ENCODE results near the gene PLCH2.

- TF ChIP-seq CTCF (IDR thresholded peaks at IDR 0.05; ENCODE audit: borderline replicate concordance, extremely low read depth, low read length, poor library complexity, severe bottlenecking), result no peak
- TF ChIP-seq EZH2 (IDR thresholded peaks at IDR 0.05; ENCODE audit: borderline replicate concordance, low read depth, low read length, severe bottlenecking), result no peak
These were observed 69.0 kb downstream of the PLCH2 start for GRCh38 chr1:2544875-2545640.

Measured in DND-41 (cell line).